Peyer's patch (tissue), 4 donors: Measurements from ENCODE around the gene ST6GALNAC1.

Experiments
- POLR2A ChIP-seq, 2 donors: fragments of 450-650 bp; IDR thresholded peaks; one replicate each; pipeline ENCODE4 v1.5.1; 2017; ENCODE audit warnings: antibody characterized with exemption in 2 of 2, mild to moderate bottlenecking in 2 of 2, moderate library complexity in 2 of 2
- TF ChIP-seq, protein P1 (sequence below), 6 experiments: fragments of 450-650 bp in 4 of 6; fragments of 200-600 bp in 2 of 6; sonication (generic) in 1 of 6; IDR thresholded peaks; one replicate each; pipeline ENCODE4 v1.5.1; 2017 to 2019; ENCODE audit warnings: antibody characterized with exemption in 6 of 6, mild to moderate bottlenecking in 3 of 6, moderate library complexity in 1 of 6

DNA sequence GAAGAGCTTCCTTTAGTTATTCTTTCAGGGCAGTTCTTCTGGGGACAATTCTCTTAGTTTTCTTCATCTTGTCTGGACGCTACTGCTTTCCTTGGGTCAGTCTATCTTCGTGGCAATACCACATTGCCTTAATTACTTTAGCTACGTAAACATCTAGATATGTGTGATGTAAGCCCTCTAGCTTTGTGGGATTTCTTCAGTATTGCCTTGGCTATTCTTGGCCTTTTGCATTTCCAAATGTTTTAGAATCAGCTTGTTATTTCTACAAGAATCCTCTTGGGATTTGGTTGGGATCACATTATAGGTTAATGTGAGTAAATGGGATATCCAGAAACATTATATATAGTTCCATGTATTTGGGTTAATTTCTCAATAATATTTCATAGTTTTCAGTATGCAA is 48.9 kb downstream of the ST6GALNAC1 start:
- TF ChIP-seq, protein P1, sequence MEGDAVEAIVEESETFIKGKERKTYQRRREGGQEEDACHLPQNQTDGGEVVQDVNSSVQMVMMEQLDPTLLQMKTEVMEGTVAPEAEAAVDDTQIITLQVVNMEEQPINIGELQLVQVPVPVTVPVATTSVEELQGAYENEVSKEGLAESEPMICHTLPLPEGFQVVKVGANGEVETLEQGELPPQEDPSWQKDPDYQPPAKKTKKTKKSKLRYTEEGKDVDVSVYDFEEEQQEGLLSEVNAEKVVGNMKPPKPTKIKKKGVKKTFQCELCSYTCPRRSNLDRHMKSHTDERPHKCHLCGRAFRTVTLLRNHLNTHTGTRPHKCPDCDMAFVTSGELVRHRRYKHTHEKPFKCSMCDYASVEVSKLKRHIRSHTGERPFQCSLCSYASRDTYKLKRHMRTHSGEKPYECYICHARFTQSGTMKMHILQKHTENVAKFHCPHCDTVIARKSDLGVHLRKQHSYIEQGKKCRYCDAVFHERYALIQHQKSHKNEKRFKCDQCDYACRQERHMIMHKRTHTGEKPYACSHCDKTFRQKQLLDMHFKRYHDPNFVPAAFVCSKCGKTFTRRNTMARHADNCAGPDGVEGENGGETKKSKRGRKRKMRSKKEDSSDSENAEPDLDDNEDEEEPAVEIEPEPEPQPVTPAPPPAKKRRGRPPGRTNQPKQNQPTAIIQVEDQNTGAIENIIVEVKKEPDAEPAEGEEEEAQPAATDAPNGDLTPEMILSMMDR (IDR thresholded peaks at IDR 0.05), result no peak
- TF ChIP-seq POLR2A (IDR thresholded peaks at IDR 0.05), result no peak
